NT2/D1 (cell line): ENCODE measurements around the gene ZNF605.

Source experiments
- SUZ12 ChIP-seq: IDR thresholded peaks from 2 replicates; pipeline ENCODE4 v1.6.1; 2011; ENCODE audit not compliant: insufficient read length, insufficient read depth; ENCODE audit errors: extremely low read depth
- YY1 ChIP-seq: IDR thresholded peaks from 2 replicates; pipeline ENCODE4 v1.6.1; 2011; ENCODE audit not compliant: insufficient read length, insufficient read depth
- ZNF274 ChIP-seq: IDR thresholded peaks from 2 replicates; pipeline ENCODE4 v1.6.1; 2011; ENCODE audit warnings: mild to moderate bottlenecking, low read depth, low read length

DNA sequence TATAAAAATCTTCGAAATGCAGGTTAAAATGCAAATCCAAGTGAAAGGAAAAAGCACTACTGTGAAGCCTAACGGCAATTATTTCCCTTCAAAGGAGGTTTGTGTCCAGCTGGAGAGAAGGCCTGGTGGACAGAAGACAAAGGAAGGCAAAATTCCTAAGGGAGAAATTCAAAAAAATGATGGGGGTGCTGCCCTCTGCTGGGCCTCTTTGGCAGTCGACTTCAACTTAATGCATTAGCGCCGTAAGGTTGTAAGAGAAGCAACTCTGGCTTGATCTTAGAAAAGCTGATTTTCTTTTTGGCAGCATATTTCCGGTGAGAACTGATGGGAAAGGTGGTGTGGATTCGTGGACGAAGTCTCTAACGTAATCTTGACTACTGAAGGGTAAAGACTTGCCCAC lies 34.4 kb downstream of the ZNF605 start:
- TF ChIP-seq ZNF274 (no peak), YY1 (no peak), SUZ12 (no peak)
